SH-SY5Y (cell line): Measurements from ENCODE around the gene TSHR.

ENCODE experiments used
- GATA2 ChIP-seq: IDR thresholded peaks from 2 replicates; pipeline ENCODE4 v1.6.1; 2011; ENCODE audit warnings: mild to moderate bottlenecking, low read depth, low read length
- GATA3 ChIP-seq: IDR thresholded peaks from 2 replicates; pipeline ENCODE4 v1.6.1; 2011; ENCODE audit warnings: low read depth, mild to moderate bottlenecking, low read length, moderate library complexity

DNA sequence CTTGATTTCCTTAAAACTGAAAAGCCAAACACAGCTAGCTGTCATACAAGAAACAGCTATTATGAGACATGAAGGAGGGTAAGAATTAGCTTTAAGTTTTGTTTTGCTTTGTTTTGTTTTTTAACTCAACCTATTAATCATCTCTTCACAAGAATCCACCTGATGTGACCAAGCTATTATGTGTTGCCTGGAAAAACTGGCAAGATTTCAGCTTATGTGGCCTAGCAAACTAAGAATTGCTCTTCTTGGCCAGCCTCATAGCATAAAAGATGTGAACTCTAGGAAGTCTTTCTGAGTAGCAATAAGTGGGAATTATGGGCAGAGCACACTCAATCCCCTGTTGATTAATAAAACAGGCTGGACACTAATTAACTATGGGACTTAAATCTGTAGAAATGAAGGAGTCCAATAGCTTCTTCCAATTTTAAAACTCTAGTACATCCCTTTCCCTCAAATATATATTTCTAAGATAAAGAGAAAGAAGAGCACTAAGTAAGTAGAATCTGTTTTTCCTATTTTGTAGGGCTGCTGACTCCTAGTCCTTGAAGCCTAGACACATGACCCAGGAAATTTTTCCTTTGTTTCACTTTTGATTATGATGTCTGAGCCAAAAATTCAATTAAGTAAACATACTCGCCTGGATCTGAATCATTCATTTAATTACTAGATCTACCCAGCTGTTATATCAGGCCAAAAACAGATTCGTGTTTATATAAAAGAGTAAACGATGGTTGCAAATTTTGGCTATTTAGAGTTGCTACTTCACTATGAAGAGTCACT is 189.6 kb downstream of the TSHR start:
- TF ChIP-seq GATA3, result no peak
- no peak for TF ChIP-seq GATA2
